B cell (primary cell): ENCODE results near the gene AUNIP.

Experiments
- CTCF ChIP-seq: fragments of 200-600 bp; IDR thresholded peaks from one replicate; pipeline ENCODE4 v1.8.0; 2022; ENCODE audit warnings: antibody characterized with exemption, mild to moderate bottlenecking
- EZH2 ChIP-seq: IDR thresholded peaks from 2 replicates; pipeline ENCODE4 v1.6.1; 2012; ENCODE audit warnings: borderline replicate concordance, low read depth, mild to moderate bottlenecking, moderate library complexity, low read length; ENCODE audit not compliant: insufficient read depth, poor library complexity, severe bottlenecking

DNA sequence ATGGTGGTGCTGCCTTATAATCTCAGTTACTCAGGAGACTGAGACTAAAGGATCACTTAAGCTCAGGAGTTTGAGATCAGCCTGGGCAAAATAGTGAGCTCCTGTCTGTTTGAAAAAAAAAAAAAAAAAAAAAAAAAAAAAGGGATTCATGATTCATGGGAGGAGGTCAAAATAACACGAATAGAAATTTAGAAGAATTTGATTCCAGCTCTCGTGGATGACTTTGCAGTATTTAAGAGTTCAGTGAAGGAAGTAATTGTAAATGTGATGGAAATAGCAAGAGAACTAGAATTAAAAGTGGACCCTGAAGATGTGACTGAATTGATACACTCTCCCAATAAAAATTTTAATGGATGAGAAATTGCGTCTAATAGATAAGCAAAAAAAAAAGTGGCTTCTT lies 15.8 kb downstream of the AUNIP start:
- TF ChIP-seq CTCF (no peak), EZH2 (no peak)
